Activated CD4-positive, alpha-beta T cell treated with anti-CD3 and anti-CD28 coated beads, Interleukin-2, amount 10 ng/mL, durations not matched to agents 7 days and 5 days (primary cell): ENCODE data around the gene S100A14. TPM values are rescaled to one million over a fixed set of nuclear protein-coding genes. Genes with fewer than 3 reads are reported as not detected.
A peak's percentile ranks its signal among the peaks of the same experiment; 100 is the strongest.

Experiments
- CTCF ChIA-PET: fragments of 350-600 bp; sonication (Branson Sonifier 250); formaldehyde crosslinking; loops from one replicate; lab custom pipeline; 2021; ENCODE audit warnings: antibody characterized with exemption; lab: Charles Lee
- POLR2A ChIA-PET: fragments of 350-600 bp; sonication (Branson Sonifier 250); formaldehyde crosslinking; loops from one replicate; lab custom pipeline; 2021; ENCODE audit warnings: antibody characterized with exemption; lab: Charles Lee
- DNase-seq: peaks from one replicate; pipeline ENCODE4 v3.0.0-alpha.2; 2020
- H3K27ac Mint-ChIP-seq: one replicate; pipeline ENCODE4 v1.8.0; 2021; ENCODE audit warnings: mild to moderate bottlenecking, moderate library complexity, mixed read lengths
- H3K27me3 Mint-ChIP-seq: one replicate; pipeline ENCODE4 v1.8.0; 2021; ENCODE audit warnings: mixed read lengths
- H3K36me3 Mint-ChIP-seq: one replicate; pipeline ENCODE4 v1.8.0; 2021; ENCODE audit warnings: low read depth, mixed read lengths
- H3K4me1 Mint-ChIP-seq: one replicate; pipeline ENCODE4 v1.8.0; 2021; ENCODE audit warnings: mixed read lengths
- H3K4me3 Mint-ChIP-seq: one replicate; pipeline ENCODE4 v1.8.0; 2021; ENCODE audit warnings: mild to moderate bottlenecking, moderate library complexity, mixed read lengths
- H3K9me3 Mint-ChIP-seq: one replicate; pipeline ENCODE4 v1.8.0; 2021; ENCODE audit warnings: mixed read lengths
- total RNA-seq, 2 experiments: library from RNA; stranded (reverse); gene quantifications; one replicate each; pipeline ENCODE4 v1.2.3, GENCODE V29; 2021

Gene S100A14
- total RNA-seq, 2 experiments from 2014 or later, result not detected

DNA sequence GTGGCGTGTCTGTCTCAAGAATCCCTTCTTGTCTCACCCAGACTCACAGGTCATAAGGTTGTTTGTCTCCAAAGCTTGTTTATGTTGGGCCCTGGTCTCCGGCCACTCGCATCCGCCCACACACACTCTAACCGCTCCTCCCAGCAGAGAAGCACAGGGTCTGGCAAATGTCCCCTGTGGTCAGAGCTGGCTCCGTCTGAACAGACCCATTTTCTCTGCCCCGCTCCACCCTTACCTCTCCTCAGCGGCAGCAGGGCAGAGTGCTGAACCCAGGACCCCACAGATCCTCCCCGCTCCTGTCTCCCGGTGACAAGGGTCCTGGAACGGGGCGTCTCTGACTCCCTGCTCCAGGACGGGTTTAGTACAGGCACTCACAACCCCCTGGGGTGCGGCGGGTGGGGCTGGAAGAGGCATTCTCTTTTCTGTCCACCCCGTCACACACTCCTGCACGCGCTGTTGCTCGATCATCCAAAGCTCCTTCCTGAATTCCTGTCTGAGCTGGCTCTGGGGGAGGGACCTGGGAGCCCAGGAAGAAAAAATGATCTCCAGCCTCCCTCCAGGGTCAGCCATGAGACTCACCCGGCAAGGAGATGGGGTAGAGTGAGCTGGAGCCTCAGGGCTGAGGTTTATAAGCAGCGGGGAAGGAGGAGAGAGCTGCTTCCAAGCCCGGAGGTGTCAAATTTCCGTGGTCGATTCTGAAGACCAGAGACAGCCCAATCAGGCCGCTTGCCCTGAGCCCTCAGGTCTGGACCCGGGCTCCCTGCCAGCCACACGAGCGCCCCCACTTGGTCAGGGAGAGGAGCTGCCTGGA, 11.0 kb upstream of the S100A14 start, which contains the start of gene S100A13:
TSS of gene S100A13 (minus strand) at position 602 of the 811 bp plus-strand sequence. CDS start 1,033 bp downstream, outside the sequence.
- DNase-seq, result no peak
- H3K4me1 Mint-ChIP-seq, result peaks cover 7% of the 10 kb centered on the region
- H3K27me3 Mint-ChIP-seq, result no peaks in the 10 kb centered on the region
- CTCF ChIA-PET, result interaction anchor here (0.6 to 3.6 kb wide), 13 partner anchors 11 to 132 kb away, joined by 3 to 45 read pairs (median 3); partner anchors contain the start of genes S100A14, S100A16 and S100A6
- peaks cover 2% of the 10 kb centered on the region for H3K36me3 Mint-ChIP-seq
- no peaks in the 10 kb centered on the region for H3K9me3 Mint-ChIP-seq
- POLR2A ChIA-PET, result no interaction called here
- no peak within 1 kb of the TSS for H3K27ac Mint-ChIP-seq
- no peak within 1 kb of the TSS for H3K4me3 Mint-ChIP-seq

- Mint-ChIP-seq H3K27me3 (no peaks in the 10 kb centered on the region), H3K4me1 (peaks cover 3% of the 10 kb centered on the region), H3K36me3 (no peaks in the 10 kb centered on the region), H3K27ac (no peak overlapping the region), H3K9me3 (no peaks in the 10 kb centered on the region), H3K4me3 (no peak overlapping the region)
- DNase-seq, result no peak
- CTCF ChIA-PET, result interaction anchor here (0.8 to 3.6 kb wide), 4 partner anchors 11 to 58 kb away, joined by 3 to 45 read pairs (median 4); partner anchors contain the start of genes S100A14 and S100A16
- POLR2A ChIA-PET, result no interaction called here
Measured at GRCh38 chr1:153626477-153626903, 10.4 kb upstream of the S100A14 start.

GRCh38 chr1:153624965-153625611, 9.0 kb upstream of the S100A14 start:
- CTCF ChIA-PET, result interaction anchor here (0.7 to 1.2 kb wide), 3 partner anchors 9 to 1166 kb away, joined by 3 to 6 read pairs (median 4); partner anchors contain the start of gene CHTOP
- Mint-ChIP-seq H3K9me3 (no peaks in the 10 kb centered on the region), H3K36me3 (no peaks in the 10 kb centered on the region), H3K27ac (no peak overlapping the region), H3K4me1 (no peaks in the 10 kb centered on the region), H3K27me3 (no peaks in the 10 kb centered on the region), H3K4me3 (no peak overlapping the region)
- no peak for DNase-seq
- POLR2A ChIA-PET, result no interaction called here

GRCh38 chr1:153623101-153623500, 7.0 kb upstream of the S100A14 start:
- ChIA-PET CTCF (interaction anchor here (0.6 to 1.0 kb wide), 3 partner anchors 11 to 88 kb away, joined by 3 to 4 read pairs (median 3); partner anchors contain the start of genes CHTOP and S100A6), POLR2A (no interaction called here)
- Mint-ChIP-seq H3K4me1 (peaks cover under 1% of the 10 kb centered on the region), H3K27me3 (no peaks in the 10 kb centered on the region), H3K9me3 (no peaks in the 10 kb centered on the region), H3K4me3 (no peak overlapping the region), H3K36me3 (no peaks in the 10 kb centered on the region), H3K27ac (no peak overlapping the region)
- no peak for DNase-seq

DNA sequence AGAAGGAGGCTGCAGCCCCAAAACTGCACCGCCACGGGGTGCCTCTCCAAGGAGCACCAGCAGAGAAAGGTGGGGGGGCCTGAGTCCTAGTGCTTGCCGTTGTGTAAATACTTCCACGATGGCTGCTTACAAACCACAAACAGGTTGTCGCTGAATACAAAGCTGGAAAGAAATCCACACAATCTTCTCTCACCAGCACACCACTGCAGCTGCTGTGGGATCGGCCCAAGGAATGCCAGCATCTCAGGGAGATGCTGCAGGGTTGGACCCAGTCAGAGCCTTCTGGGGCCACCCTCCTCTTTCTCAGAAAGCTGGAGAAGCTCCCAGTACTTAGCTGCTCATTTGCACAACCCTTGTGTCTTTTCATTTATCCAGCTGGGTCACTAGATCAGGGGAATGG, 3.0 kb upstream of the S100A14 start:
- ChIA-PET POLR2A (no interaction called here), CTCF (interaction anchor here (2.0 to 8.0 kb wide), 3 partner anchors 8 to 109 kb away, joined by 10 to 45 read pairs (median 13); partner anchors contain the start of genes S100A1 and S100A13)
- H3K36me3 Mint-ChIP-seq, result no peaks in the 10 kb centered on the region
- H3K27me3 Mint-ChIP-seq, result no peaks in the 10 kb centered on the region
- no peak overlapping the region for H3K27ac Mint-ChIP-seq
- no peak overlapping the region for H3K4me3 Mint-ChIP-seq
- H3K9me3 Mint-ChIP-seq, result no peaks in the 10 kb centered on the region
- DNase-seq, result no peak
- peaks cover 7% of the 10 kb centered on the region for H3K4me1 Mint-ChIP-seq

GRCh38 chr1:153617663-153618062, 1.5 kb upstream of the S100A14 start:
- Mint-ChIP-seq H3K4me1 (peaks cover 7% of the 10 kb centered on the region), H3K4me3 (no peak overlapping the region), H3K27ac (peak overlapping the region; percentile 68), H3K27me3 (no peaks in the 10 kb centered on the region), H3K36me3 (no peaks in the 10 kb centered on the region), H3K9me3 (no peaks in the 10 kb centered on the region)
- CTCF ChIA-PET, result interaction anchor here (0.6 to 8.0 kb wide), 11 partner anchors 10 to 107 kb away, joined by 3 to 45 read pairs (median 4); partner anchors contain the start of genes CHTOP, S100A1 and S100A13
- peak; percentile 85 for DNase-seq
- POLR2A ChIA-PET, result no interaction called here

DNA sequence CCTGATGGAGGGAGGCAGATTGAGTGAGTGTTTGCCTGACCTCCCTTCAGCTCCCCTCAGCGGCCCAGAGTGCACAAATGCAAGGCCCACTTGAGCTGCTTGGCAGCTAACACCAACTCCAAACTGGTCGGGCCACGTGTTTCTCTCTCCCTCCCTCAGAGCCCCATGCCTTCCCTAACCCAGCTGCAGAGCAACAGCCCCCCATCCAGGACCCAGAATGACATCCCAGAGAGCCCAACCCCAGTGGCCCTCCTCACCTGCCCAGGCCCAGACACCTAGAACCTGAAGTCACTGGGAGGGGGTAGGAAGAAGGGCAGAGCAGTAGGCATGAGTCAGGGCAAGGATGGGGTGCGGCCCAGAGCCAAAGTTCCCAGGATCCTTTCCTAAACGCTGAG, 789 bp upstream of the S100A14 start:
- Mint-ChIP-seq H3K36me3 (no peaks in the 10 kb centered on the region), H3K4me3 (no peak overlapping the region), H3K9me3 (no peaks in the 10 kb centered on the region), H3K4me1 (peaks cover 7% of the 10 kb centered on the region), H3K27ac (no peak overlapping the region), H3K27me3 (no peaks in the 10 kb centered on the region)
- CTCF ChIA-PET, result interaction anchor here (1.1 to 8.0 kb wide), 9 partner anchors 11 to 106 kb away, joined by 4 to 45 read pairs (median 5); partner anchors contain the start of genes CHTOP, S100A1 and S100A13
- POLR2A ChIA-PET, result interaction anchor here (0.6 kb wide), 1 partner anchor 192 kb away, joined by 3 read pairs; no protein-coding TSS in a partner anchor
- DNase-seq, result no peak

- H3K9me3 Mint-ChIP-seq, result no peaks in the 10 kb centered on the region
- CTCF ChIA-PET, result interaction anchor here (0.6 to 8.0 kb wide), 7 partner anchors 12 to 43 kb away, joined by 3 to 45 read pairs (median 3); partner anchors contain the start of genes S100A1, S100A13 and SNAPIN
- H3K4me1 Mint-ChIP-seq, result peaks cover 7% of the 10 kb centered on the region
- no peak overlapping the region for H3K27ac Mint-ChIP-seq
- POLR2A ChIA-PET, result no interaction called here
- no peaks in the 10 kb centered on the region for H3K27me3 Mint-ChIP-seq
- DNase-seq, result no peak
- no peaks in the 10 kb centered on the region for H3K36me3 Mint-ChIP-seq
- H3K4me3 Mint-ChIP-seq, result no peak overlapping the region
Measured at GRCh38 chr1:153615406-153615805, 719 bp downstream of the S100A14 start.

DNA sequence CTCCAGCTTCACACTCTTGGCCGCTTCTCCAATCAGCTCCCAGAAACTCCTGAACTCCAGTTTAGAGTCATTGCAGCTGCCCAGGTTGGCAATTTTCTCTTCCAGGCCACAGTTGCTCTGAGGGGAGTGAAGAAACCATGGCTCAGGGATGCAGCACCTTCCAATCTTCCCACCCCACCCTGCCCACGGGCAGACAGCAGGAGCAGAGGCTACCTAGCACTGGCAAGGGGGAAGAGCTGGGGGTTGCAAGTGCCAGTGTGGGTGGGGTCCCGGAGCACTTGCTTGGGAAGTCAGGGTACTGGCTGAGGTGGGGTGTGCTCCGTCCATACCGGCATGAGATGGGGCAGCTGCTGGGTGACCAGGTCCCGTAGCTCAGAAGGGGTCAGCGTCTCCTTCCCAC, 1.2 kb downstream of the S100A14 start:
- POLR2A ChIA-PET, result no interaction called here
- Mint-ChIP-seq H3K4me1 (peaks cover 7% of the 10 kb centered on the region), H3K27me3 (no peaks in the 10 kb centered on the region), H3K27ac (no peak overlapping the region), H3K9me3 (no peaks in the 10 kb centered on the region), H3K36me3 (no peaks in the 10 kb centered on the region), H3K4me3 (no peak overlapping the region)
- no peak for DNase-seq
- CTCF ChIA-PET, result interaction anchor here (0.6 to 8.0 kb wide), 6 partner anchors 13 to 43 kb away, joined by 3 to 45 read pairs (median 3); partner anchors contain the start of genes S100A1, S100A13 and SNAPIN

DNA sequence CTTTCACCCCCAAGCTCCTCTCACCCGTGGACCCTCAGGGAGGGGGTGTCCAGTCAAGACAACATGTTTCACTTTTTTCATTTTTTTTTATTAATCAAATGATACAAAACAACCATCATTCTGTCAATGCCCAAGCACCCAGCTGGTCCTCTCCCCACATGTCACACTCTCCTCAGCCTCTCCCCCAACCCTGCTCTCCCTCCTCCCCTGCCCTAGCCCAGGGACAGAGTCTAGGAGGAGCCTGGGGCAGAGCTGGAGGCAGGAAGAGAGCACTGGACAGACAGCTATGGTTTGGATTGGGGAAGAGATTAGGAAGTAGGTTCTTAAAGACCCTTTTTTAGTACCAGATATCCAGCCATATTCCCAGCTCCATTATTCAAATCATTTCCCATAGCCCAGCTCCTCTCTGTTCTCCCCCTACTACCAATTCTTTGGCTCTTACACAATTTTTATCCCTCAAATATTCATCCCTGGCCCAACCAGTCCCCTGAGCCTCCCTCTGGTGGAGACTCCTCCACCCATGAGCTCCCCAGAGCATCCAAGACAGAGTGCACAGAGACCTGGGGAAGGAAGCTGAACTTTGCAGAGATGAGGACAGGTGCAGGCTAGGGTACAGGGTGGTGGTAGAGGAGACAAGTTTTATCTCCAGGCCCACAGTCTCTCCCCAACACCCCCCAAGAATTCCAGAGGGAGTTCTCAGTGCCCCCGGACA, 1.8 kb downstream of the S100A14 start:
- Mint-ChIP-seq H3K4me1 (peaks cover 7% of the 10 kb centered on the region), H3K4me3 (no peak overlapping the region), H3K36me3 (no peaks in the 10 kb centered on the region), H3K9me3 (no peaks in the 10 kb centered on the region), H3K27ac (no peak overlapping the region), H3K27me3 (no peaks in the 10 kb centered on the region)
- DNase-seq, result no peak
- ChIA-PET CTCF (interaction anchor here (1.4 to 8.0 kb wide), 5 partner anchors 13 to 46 kb away, joined by 3 to 45 read pairs (median 4); partner anchors contain the start of genes S100A1 and S100A13), POLR2A (no interaction called here)

DNA sequence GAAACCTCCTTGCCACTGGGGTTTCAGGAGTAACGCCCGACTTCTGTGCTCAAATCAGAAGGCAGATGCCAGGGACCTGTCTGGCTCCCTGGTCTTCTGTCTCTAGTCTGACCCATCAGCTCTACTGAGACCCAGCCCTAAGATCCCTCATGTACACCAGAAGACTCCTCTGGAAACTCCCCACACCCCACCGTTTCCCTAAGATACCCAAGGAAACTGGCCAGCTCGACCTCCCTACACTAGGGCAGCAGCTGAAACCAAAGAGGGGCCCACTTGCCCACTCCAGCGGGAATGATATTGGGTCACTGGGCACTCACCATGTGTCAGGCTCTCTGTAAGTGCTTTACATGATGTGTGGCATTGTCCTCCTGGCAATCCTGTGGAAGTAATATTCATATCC, 2.7 kb downstream of the S100A14 start:
- H3K27me3 Mint-ChIP-seq, result no peaks in the 10 kb centered on the region
- H3K4me1 Mint-ChIP-seq, result peaks cover 7% of the 10 kb centered on the region
- DNase-seq, result no peak
- no peak overlapping the region for H3K4me3 Mint-ChIP-seq
- no peak overlapping the region for H3K27ac Mint-ChIP-seq
- no peaks in the 10 kb centered on the region for H3K9me3 Mint-ChIP-seq
- ChIA-PET CTCF (interaction anchor here (1.4 to 8.0 kb wide), 2 partner anchors 14 to 45 kb away, joined by 4 to 45 read pairs; partner anchors contain the start of genes S100A1 and S100A13), POLR2A (no interaction called here)
- H3K36me3 Mint-ChIP-seq, result no peaks in the 10 kb centered on the region
